K562 treated with DMSO at 1 percent for 48 hours (cell line): ENCODE data around the gene GULP1. TPM values are rescaled to one million over a fixed set of nuclear protein-coding genes. Genes with fewer than 3 reads are reported as not detected.

Experiments
- total RNA-seq: library from RNA; unstranded; fragments of 300-600 nt; gene quantifications from 2 replicates; pipeline ENCODE4 v1.2.3, GENCODE V29; 2022; ENCODE audit warnings: low replicate concordance; ENCODE audit errors: extremely low read depth

The GULP1 gene, protein sequence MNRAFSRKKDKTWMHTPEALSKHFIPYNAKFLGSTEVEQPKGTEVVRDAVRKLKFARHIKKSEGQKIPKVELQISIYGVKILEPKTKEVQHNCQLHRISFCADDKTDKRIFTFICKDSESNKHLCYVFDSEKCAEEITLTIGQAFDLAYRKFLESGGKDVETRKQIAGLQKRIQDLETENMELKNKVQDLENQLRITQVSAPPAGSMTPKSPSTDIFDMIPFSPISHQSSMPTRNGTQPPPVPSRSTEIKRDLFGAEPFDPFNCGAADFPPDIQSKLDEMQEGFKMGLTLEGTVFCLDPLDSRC
- not detected in 2 replicates for total RNA-seq

DNA sequence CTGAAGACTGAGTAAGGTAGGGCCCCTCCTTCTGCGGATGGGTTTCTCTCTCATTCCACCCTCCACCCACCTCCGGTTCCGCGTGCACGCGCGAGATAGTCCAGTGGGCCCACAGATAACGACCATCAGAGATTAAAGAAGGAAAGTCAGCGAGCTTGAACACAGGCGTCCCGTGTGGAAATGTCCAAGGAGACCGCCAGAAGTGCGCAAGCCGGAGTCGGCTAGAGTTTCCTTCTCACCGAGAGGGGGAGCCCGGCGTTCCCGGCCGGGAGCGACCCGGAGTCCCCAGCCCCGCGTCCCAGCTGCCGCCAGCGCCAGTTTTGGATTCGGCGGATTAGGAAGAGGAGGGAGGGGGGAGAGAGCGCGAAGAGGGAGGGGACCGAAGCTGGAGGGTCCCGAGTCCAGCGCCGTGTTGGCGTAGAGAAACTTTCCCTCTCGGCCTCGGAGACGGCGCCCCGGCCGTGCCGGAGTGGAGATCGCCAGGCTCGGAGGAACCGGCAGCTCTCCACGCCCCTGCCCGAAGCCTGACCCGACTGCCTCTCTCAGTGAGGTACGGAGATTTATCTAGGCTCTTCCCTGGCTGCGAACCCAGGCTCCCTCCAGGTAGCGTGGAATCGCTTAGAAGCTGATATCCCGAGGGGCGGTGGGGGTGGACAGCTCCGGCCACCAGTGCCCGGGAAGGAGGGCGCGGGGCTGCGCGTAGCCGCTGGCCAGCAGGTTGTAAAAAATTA is at the start of gene GULP1:
GULP1 (plus strand) TSS at position 258 of the 731 bp plus-strand sequence. CDS start 185,829 bp downstream, outside the sequence.

